ENCODE data around the gene CCDC182. TPM values are rescaled to one million over a fixed set of nuclear protein-coding genes. Genes with fewer than 3 reads are reported as not detected.

CCDC182 gene
- total RNA-seq = not detected
- long read RNA-seq, donor 1 = 0 reads
- long read RNA-seq, donor 2 = 0 reads

DNA sequence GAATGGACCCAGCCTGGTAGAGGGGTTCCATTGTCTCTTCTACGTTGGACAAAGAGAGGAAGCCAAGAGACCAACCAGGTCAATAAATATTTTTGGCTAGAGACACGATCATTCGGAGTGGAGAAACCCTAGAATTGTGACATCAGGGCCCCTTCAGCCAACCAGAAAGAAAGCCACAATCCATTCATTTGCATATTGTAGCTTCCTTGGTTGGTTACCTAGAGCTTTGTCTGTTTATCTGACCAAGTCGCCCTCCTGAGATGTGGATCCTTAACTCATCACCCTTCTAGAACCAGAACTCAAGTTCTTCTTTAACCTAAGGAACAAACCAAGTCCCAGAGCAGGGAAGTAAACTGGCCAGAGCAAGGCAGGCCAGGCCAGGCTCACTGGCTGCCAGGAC lies at the start of gene CCDC182:
Gene CCDC182 (minus strand): TSS at position 58 of the 400 bp plus-strand sequence. CDS start 27 bp downstream, at position 31.
- intact Hi-C loops (cut with DNase I) = loop anchor here (2.0 to 10.0 kb wide), 4 partner anchors 50 to 620 kb away; no protein-coding TSS in a partner anchor
- DNase-seq (ENCODE audit: low spot score) = no peak

DNA sequence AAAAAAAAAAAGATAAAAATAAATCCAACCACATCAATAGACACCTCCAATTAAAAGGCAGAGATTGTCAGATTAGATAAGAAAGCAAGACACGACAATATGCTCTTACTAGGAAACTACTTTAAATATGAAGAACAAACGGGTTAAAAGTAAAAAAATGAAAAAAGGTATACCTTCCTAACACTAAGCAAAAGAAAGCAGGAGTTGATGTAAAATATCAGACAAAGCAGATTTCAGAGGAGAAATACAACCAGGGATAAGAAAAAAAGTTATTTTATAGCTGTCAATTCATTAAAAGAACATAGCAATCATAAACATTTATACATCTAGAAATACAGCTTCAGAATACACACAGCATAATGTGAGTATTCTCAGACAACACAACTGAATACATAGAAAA lies 49.7 kb upstream of the CCDC182 start:
- no peak for DNase-seq (ENCODE audit: low spot score)
- intact Hi-C loops (cut with DNase I) = no loop called here

DNA sequence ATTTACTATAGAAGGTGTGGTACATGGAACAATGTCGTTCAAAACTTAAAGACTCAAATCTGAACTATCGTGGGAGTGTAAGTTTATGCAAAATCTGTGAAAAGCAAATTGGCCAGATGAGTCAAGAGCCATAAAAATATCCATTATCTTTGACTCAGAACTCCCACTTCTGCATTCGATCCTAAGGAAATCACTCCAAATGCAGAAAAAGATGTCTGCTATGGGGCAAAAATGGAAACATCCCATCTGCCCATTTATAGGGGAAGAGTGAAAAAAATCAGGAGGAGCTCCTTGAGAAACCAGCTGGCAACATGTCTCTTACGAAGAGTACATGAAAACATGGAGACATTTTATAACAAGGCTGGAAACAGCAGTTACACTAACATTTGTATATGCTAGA lies 43.6 kb upstream of the CCDC182 start:
- intact Hi-C loops (cut with DNase I) = no loop called here
- no peak for DNase-seq (ENCODE audit: low spot score)

DNA sequence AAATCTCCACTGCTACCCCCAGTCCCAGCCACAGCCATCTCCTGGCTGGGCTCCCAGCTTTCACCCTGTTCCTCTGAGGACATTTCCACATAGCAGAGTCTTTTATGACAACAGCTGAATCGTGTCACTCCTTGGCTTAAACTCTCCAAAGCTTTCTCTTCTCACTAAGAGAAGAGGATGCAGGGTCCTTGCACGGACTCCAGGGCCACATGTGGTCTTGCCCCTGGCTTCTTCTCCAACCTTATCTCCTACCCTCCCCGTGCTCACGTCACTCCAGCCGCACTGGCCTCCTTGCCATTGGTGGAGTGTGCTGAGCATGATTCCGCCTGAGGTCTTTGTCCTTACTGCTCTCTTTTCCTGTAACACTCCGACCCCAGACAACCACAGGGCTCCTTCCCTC lies 39.9 kb upstream of the CCDC182 start:
- intact Hi-C loops (cut with DNase I) = loop anchor here in 1 of 2 donors (2.0 kb wide), 1 partner anchor 26 kb away; no protein-coding TSS in a partner anchor
- no peak for DNase-seq (ENCODE audit: low spot score)

DNA sequence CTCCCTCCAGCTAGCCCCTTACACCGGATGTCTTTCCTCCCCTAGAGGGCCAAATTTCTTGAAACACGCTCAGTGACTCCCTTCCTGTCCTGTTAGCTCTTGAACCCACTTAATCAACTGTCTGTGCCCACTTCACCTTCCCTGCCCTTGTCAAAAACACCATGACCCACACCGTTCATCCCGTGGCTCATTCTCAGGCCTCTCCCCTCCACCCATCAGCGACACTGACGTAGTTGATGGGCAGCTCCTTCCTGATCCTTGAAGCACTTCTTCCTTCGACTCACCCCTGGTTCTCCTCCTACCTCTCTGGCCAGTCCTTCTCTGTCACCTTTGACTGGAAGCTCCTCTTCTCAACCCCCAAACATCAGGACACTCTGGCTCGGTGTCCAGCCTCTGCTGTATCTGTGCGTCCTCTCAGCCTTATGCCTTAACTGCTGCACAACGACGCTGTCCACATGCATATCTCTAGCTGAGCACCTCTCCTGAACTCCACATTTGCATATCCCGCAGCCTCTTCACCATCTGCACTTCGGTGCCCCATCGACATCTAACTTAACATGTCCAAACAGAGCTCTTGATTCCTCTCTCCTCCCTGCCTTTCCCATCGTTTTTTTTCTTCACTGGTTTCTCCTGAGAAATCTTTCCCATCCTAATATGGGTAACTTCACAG lies 39.3 kb upstream of the CCDC182 start:
- intact Hi-C loops (cut with DNase I) = loop anchor here in 1 of 2 donors (2.0 kb wide), 1 partner anchor 26 kb away; no protein-coding TSS in a partner anchor
- no peak for DNase-seq (ENCODE audit: low spot score)

DNA sequence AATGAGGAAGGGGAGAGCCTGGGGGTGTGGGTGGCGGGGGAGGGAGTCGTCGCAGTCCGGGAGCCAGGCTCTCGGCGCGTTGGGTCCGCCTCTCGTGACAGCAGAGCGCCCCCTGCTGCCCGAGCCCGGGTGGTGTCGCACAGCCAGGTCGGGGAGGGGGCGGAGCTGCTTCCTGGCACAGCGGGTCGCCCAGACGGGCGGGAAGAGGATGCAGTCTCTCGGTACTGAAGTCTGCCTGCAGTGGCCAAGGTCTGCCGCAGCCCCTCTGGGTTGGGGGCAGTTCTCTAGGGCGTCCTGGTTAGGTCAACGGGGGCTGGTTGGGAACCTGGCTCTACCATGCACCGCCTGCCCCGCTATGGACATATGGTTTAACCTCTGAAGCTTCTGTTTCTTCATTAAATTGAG lies 38.2 kb upstream of the CCDC182 start:
- intact Hi-C loops (cut with DNase I) = no loop called here
- peak; percentile 88 for DNase-seq (ENCODE audit: low spot score)

DNA sequence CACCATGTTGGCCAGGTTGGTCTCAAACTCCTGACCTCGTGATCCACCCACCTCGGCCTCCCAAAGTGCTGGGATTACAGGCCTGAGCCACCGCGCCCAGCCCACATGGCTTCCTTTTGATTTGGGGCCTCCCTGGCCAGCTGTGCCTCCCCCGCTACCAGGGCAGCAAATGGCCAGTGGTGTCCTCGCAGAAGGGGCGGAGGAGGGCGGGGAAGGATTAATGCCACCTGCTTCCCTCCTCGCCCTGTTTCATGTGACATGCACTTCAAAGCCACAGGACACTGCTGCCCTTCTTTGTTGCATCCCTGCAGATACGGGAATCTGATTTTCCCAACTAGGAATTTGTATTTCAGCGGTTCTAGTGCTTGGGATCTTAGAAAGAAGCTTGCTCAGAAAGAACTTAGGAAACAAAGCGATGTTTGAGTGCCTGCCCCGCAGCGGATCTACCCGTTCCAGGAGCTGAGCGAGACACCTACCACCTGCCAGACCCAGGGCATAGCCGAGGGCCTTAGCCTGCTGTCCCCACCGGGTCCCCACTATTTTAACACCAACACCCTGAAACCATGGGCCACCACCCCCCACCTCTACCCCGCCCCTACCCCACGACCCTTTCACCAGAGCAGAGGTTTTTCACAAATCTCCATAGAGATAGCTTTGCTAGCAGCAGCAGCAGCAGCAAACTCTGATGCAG lies 37.7 kb upstream of the CCDC182 start:
- intact Hi-C loops (cut with DNase I) = no loop called here
- DNase-seq (ENCODE audit: low spot score) = no peak

DNA sequence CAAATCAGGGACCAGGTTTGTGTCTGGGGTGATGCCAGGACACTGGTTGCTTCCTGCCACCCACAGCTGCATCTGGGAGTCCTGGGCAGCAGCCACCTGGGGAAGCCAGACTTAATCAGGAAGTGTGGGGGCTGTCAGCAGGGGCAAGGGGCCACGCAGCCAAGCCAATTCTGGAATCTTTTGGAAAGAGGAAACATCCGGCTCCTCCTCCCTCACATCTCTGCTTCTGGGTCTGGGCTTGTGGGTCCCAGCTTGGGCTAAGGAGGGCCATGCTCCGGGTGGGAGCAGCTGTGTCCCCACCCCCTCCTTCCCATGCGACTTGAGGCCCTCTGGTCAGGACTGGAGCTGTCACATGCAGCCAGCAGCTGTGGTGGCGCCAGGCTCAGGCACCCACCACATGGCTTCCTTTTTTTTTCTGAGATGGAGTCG lies 37.0 kb upstream of the CCDC182 start:
- intact Hi-C loops (cut with DNase I) = no loop called here
- DNase-seq (ENCODE audit: low spot score) = no peak

DNA sequence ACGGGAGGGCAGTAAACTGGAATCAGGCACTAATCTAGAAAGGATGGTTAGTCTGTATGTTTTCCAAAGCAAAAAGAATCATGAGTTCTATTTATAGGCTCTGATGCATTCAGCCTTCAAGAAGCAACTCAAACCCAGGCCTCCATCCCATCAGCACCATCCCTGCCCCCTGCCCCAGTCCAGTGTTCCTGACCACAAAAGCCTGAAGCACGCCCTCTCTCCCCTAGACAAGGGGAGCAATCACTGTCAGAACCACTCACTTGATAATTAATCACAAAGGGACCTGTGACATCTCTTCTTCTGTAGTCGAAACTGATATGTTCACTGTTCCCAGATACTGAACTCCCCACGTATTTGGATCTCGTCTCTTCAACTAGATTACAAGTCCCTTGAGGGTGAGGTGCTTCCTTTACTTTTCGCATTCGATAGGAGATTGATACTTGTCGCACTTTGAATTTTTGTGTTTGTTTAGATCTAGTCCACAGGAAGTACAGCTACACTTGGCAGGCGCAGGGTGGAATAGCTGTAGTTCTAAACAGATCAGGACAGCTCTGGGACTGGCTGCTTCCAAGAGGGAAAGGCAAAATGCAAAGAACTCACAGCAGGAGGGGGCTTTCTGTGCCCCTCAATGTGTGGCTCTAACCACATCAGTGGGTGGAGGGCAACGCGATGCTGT lies 36.4 kb upstream of the CCDC182 start:
- intact Hi-C loops (cut with DNase I) = no loop called here

DNA sequence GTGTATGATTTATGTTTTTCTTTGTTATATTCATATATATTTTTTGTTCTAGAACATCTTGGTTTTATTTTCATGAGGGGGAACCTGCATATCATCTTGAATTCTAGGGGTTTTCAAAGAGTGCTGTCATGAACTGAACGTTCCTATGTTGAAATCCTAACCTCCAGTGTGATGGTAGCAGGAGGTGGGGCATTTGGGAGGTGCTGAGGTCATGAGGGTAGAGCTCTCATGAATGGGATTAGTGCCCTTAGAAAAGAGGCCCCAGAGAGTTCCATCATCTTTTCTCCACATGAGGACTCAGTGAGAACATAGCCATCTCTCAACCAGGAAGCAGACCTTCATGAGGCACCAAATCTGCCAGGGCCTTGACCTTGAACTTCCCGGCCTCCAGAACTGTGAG lies 34.6 kb upstream of the CCDC182 start:
- DNase-seq (ENCODE audit: low spot score) = no peak
- intact Hi-C loops (cut with DNase I) = loop anchor here in 1 of 2 donors (5.0 kb wide), 1 partner anchor 1403 kb away; no protein-coding TSS in a partner anchor

More for the DNA sequence above, 36.4 kb upstream of the CCDC182 start:
- DNase-seq (ENCODE audit: low spot score) = no peak

DNA sequence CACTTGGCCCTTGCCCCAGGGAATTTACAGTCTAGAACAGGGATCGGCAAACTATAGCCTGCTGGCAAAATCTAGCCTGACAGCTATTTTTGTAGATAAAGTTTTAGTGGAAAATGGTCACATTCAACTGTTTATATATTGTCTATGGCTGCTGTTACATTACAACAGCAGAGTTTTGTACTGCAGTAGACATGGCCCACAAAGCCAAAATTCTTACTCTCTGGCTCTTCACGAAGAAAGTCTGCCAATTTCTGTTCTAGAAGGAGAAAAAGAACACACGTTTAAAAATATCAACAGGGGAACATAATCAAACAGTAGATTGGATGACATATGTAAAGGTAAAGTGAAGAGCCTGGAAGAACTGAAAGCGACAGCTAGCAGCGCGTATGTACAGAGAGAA lies 33.2 kb upstream of the CCDC182 start:
- DNase-seq (ENCODE audit: low spot score) = no peak
- intact Hi-C loops (cut with DNase I) = loop anchor here in 1 of 2 donors (5.0 kb wide), 1 partner anchor 1404 kb away; no protein-coding TSS in a partner anchor

DNA sequence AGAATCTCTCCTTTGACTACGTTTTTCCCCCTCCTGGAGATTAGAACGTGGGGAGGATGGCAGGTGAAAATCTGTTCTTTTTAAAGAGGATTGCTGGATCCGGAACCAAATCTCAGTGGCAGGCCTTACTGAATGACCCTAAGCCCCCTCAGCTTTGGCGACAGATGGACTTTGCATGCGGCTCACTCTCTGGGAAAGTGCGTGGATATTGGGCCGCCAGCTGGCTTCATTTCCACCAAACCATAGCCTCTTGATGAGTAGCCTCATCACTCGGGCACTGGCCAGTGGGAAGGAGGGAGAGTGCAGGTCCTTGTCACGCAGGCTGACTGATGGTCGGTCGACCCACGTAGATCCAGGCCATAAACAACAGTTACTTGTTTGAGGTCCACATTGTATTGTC lies 31.3 kb upstream of the CCDC182 start:
- intact Hi-C loops (cut with DNase I) = loop anchor here in 1 of 2 donors (5.0 kb wide), 1 partner anchor 1406 kb away; no protein-coding TSS in a partner anchor
- DNase-seq (ENCODE audit: low spot score) = no peak

DNA sequence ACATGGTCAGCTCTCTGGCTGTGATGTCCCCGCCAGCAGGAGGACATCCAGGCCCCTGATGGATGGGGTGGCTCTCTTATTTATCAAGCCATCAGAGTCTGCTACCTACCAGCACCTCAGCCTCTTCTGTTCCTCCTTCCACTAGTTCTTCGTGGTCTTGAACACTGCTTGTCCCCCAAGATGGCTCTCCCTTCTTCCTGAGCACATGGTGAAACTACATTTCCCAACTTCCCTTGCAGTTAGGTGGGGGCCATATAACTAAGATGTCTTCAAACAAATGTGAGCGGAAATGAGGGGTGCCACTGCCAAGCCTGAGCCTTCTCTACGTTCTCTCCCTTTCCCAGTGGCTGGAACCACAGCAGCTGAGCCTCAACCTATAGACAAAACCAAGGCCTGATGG lies 29.8 kb upstream of the CCDC182 start:
- no peak for DNase-seq (ENCODE audit: low spot score)
- intact Hi-C loops (cut with DNase I) = loop anchor here in 1 of 2 donors (5.0 kb wide), 1 partner anchor 1407 kb away; no protein-coding TSS in a partner anchor

DNA sequence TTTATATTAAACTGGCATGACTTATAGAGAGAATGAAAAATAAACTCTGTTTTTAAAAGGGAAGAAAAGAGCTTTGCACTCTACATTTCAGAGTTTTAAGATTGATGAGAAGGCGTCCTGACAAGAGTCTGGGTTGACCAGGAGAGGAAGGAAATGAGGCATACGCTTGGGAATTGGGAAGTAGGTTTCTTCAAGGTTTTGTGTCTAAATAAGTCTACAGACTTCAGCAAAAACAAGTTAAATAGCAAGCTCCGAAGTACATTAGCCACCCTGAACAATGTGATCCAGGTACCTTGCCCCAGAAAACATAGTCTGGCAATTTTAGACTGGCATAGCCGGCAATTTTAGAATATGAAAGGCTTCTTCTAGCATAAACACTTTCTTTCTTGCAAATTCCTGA lies 28.5 kb upstream of the CCDC182 start:
- intact Hi-C loops (cut with DNase I) = no loop called here

DNA sequence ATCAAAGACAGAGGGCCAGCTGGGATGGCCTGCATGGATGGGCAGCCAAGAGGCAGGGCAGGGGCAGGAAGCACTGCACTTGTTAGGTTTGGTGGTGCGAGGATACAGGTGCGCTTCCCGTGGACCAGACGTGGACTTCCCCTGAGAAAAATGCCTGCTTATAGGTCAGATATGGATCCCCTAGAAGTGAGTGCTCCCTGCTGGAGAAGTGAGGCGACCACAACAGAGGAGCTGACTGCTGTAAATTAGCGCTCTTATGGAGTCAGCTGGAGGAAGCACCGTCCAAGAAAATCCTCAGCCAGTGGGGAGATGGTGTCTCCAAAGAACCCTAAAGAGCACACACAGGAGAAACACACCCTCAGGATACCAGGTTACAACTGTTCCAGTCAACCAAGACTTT lies 27.7 kb upstream of the CCDC182 start:
- DNase-seq (ENCODE audit: low spot score) = no peak
- intact Hi-C loops (cut with DNase I) = no loop called here

More for the DNA sequence above, 28.5 kb upstream of the CCDC182 start:
- DNase-seq (ENCODE audit: low spot score) = no peak

DNA sequence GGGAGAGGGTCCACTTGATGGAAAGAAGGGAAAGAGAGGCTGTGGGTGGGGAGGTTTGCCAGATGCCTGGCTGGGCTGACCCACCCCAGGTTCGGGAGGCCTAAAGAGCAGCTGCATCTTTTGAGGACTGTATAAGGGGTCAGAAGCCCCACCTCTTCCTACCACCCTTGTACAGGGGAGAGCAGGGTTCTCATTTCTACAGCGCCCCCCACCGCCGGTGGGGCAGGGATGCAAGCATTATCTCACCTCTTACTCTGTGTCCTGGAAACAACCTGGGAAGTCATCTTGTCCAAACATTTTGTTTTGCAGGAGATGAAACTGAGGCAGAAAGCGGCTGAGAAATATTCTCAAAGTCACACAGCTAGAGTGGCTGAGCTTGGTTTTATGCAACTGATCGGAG lies 22.5 kb upstream of the CCDC182 start:
- DNase-seq (ENCODE audit: low spot score) = no peak
- intact Hi-C loops (cut with DNase I) = no loop called here

DNA sequence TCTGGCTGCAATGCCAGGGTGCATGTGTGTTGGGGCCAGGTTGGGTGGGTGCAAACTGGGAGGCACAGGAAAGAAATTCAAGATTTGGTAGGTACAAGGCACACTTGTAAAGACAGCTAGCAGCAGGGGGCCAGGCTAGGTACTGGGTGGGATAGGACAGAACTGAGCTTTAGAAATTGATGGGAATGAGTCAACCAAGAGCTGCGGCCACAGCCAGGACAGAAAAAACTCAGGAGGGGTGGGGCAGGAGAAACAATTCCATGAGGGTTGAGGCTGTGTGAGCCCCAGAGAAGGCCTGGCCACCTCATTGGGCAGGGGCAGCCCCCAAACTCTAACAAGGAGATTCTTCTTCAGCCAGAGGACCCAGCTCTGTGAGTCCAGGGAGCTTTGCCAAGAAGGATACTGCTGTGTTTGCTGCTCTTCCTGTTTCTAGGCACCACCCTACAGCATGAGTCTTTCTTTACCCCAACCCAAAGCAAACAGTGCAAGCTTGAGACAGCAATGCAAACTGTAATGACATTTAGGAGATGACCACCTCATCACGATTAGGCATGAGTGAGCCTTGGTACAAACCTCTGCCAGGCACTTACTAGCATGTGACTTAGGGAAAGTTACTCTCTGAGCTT lies 21.3 kb upstream of the CCDC182 start:
- intact Hi-C loops (cut with DNase I) = no loop called here
- DNase-seq (ENCODE audit: low spot score) = no peak

DNA sequence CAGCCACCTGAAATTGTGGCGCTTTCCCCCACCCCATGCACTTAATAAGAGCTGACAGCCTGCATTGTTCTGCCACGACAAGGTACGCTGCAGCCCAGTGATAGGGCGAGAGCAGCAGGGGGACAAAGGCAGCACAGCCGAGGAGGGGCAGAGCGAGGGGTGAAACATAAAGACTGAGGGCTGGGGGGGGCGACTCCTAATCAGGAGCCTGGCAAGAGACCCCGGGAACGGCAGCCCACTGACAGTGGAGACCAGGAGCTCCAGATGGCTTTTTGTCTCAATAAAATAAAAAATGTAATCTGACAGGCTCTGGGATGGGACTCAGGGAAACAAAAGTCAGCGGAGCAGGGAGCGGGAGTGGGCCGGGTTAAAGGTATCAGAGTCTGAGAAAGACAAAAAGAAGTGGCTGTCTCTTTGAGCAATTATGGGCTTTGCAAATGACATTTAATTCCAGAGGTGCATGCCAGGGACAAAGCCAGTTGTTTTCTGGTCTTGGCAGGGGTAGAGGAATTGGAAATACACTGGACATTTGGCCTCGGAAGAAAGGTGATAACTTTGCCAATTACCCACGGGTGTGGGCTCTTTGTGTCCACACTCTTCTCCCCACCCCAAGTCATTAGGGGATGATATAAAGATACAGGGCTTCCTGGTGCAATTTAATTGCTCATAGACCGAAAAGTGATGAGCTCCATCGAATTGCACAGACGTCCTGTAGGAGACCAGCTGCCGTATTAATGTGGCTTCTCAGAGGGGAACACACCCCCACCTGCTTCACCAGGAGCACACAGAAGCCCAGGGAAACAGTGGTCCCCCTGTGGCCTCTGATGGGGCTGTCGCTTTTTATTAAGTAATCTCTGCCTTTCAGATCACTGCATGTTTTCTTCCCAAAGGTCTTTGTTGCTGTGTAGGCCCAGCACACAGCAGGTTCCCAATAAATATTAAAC lies 17.6 kb upstream of the CCDC182 start:
- intact Hi-C loops (cut with DNase I) = no loop called here

More for the DNA sequence above, 17.6 kb upstream of the CCDC182 start:
- DNase-seq (ENCODE audit: low spot score) = no peak

All from posterior vena cava (tissue), 2 donors.